SK-N-SH (cell line): ENCODE data around the gene SLC24A5.

Experiments
- CTCF ChIP-seq: fragments of 200-600 bp; sonication (generic); IDR thresholded peaks from 2 replicates; pipeline ENCODE4 v1.6.1; 2017; ENCODE audit warnings: antibody characterized with exemption, mild to moderate bottlenecking, moderate library complexity
- FOSL2 ChIP-seq: IDR thresholded peaks from 2 replicates; pipeline ENCODE4 v1.4.0; 2012; ENCODE audit warnings: low read depth, mild to moderate bottlenecking, moderate library complexity, borderline replicate concordance
- GABPA ChIP-seq: IDR thresholded peaks from 2 replicates; pipeline ENCODE4 v1.4.0; 2012; ENCODE audit warnings: low read depth, mild to moderate bottlenecking
- MAX ChIP-seq: IDR thresholded peaks from 2 replicates; pipeline ENCODE4 v1.4.0; 2012; ENCODE audit warnings: low read depth
- MXI1 ChIP-seq: IDR thresholded peaks from 2 replicates; pipeline ENCODE4 v1.6.1; 2012; ENCODE audit warnings: mild to moderate bottlenecking, low read depth, low read length, improper control_type of control experiment
- NRF1 ChIP-seq: IDR thresholded peaks from 2 replicates; pipeline ENCODE4 v1.6.1; 2012; ENCODE audit warnings: low read depth, mild to moderate bottlenecking, low read length
- REST ChIP-seq: IDR thresholded peaks from 2 replicates; pipeline ENCODE4 v1.6.1; 2012; ENCODE audit warnings: mild to moderate bottlenecking, low read depth, low read length, moderate library complexity
- TCF12 ChIP-seq: IDR thresholded peaks from 2 replicates; pipeline ENCODE4 v1.4.0; 2012
- USF1 ChIP-seq: IDR thresholded peaks from 2 replicates; pipeline ENCODE4 v1.4.0; 2012; ENCODE audit warnings: low read depth, borderline replicate concordance
- YY1 ChIP-seq: IDR thresholded peaks from 2 replicates; pipeline ENCODE4 v1.4.0; 2012; ENCODE audit warnings: low read depth, mild to moderate bottlenecking

- TF ChIP-seq USF1 (no peak), FOSL2 (no peak), TCF12 (no peak), NRF1 (no peak), GABPA (no peak), CTCF (no peak), REST (no peak), MAX (no peak), YY1 (no peak), MXI1 (no peak)
Observed at GRCh38 chr15:48090666-48091065, 30.1 kb upstream of the SLC24A5 start.
